HCT116 (cell line): ENCODE measurements around the gene WBP2NL. TPM values are rescaled to one million over a fixed set of nuclear protein-coding genes. Genes with fewer than 3 reads are reported as not detected.

Experiments
- ATAC-seq: fragments of 200-7000 bp; cut with Tn5 transposase; 2 replicates; pipeline ENCODE4 v1.9.1; 2020; ENCODE audit warnings: mild to moderate bottlenecking, moderate library complexity
- BruUV-seq: library from RNA; stranded (reverse); fragments of 400-500 nt; replicated peaks from 2 replicates; lab custom pipeline; 2021; lab: Mats Ljungman, UMichigan
- CTCF ChIA-PET: fragments of 300-600 bp; sonication (Branson Sonifier 250); formaldehyde crosslinking; loops from one replicate; lab custom pipeline; 2021; ENCODE audit warnings: antibody characterized with exemption; lab: Charles Lee
- POLR2A ChIA-PET: fragments of 300-600, 350-600 bp; sonication (Branson Sonifier 250); formaldehyde crosslinking; loops from one replicate; lab custom pipeline; 2021; ENCODE audit warnings: antibody characterized with exemption; lab: Charles Lee
- RAD21 ChIA-PET, 2 experiments: fragments of 300-600 bp; sonication (Branson Sonifier 250); formaldehyde crosslinking; loops; one replicate each; lab custom pipeline; 2023; ENCODE audit warnings: low total read pairs in 2 of 2; ENCODE audit not compliant: uncharacterized antibody in 2 of 2, unreplicated experiment in 2 of 2, low non-redundant PET in 1 of 2; lab: Charles Lee
- DNase-seq: peaks from one replicate; pipeline ENCODE4 v3.0.0-alpha.2; 2010; ENCODE audit warnings: low read depth, low spot score
- H2AFZ ChIP-seq: fragments of 200-600 bp; shearing (Covaris generic), sonication (generic); 2 replicates; pipeline ENCODE4 v1.6.1; 2017; ENCODE audit warnings: low read depth, mixed run types, mixed read lengths, antibody characterized with exemption, low read length; ENCODE audit not compliant: poor library complexity, severe bottlenecking
- H3K27ac ChIP-seq: 2 replicates; pipeline ENCODE4 v1.5.1; 2012; ENCODE audit warnings: low read depth, low read length
- H3K27me3 ChIP-seq: fragments of 200-600 bp; sonication (generic); 2 replicates; pipeline ENCODE4 v1.6.1; 2016; ENCODE audit warnings: mixed run types, low read length, mixed read lengths; ENCODE audit not compliant: insufficient read depth
- H3K36me3 ChIP-seq, 2 experiments: fragments of 200-500 bp in 1 of 2; fragments of 200-600 bp in 1 of 2; sonication (Bioruptor generic) in 1 of 2; sonication (generic) in 1 of 2; 2 replicates each; pipeline versions ENCODE4 v1.5.1 to v1.6.1; 2014 to 2016; ENCODE audit warnings: low read length in 2 of 2, inconsistent platforms in 1 of 2, mixed read lengths in 1 of 2, mixed run types in 1 of 2; ENCODE audit not compliant: insufficient read depth in 2 of 2, control insufficient read depth in 1 of 2
- H3K4me1 ChIP-seq, 2 experiments: fragments of 200-600 bp in 1 of 2; sonication (generic) in 1 of 2; 2 replicates each; pipeline versions ENCODE4 v1.5.1 to v1.6.1; 2012 to 2017; ENCODE audit warnings: low read length in 2 of 2, inconsistent platforms in 1 of 2, mild to moderate bottlenecking in 1 of 2, mixed read lengths in 1 of 2, mixed run types in 1 of 2, moderate library complexity in 1 of 2; ENCODE audit not compliant: insufficient read depth in 2 of 2, control insufficient read depth in 1 of 2
- H3K4me2 ChIP-seq: fragments of 200-600 bp; sonication (generic); 2 replicates; pipeline ENCODE4 v1.6.1; 2017; ENCODE audit warnings: mixed run types, low read length, mixed read lengths
- H3K4me3 ChIP-seq, 2 experiments: fragments of 200-600 bp in 1 of 2; sonication (generic) in 1 of 2; replicated peaks in 1 of 2; 2 replicates each; pipeline ENCODE4 v1.5.1; 2011 to 2016; ENCODE audit warnings: low read length in 2 of 2, control low read depth in 1 of 2, low read depth in 1 of 2, mild to moderate bottlenecking in 1 of 2, mixed read lengths in 1 of 2, mixed run types in 1 of 2
- H3K79me2 ChIP-seq: fragments of 200-600 bp; sonication (generic); 2 replicates; pipeline ENCODE4 v1.6.1; 2017; ENCODE audit warnings: mild to moderate bottlenecking, mixed run types, low read length, moderate library complexity, mixed read lengths; ENCODE audit not compliant: insufficient read depth
- H3K9ac ChIP-seq: fragments of 200-600 bp; sonication (generic); 2 replicates; pipeline ENCODE4 v1.6.1; 2016; ENCODE audit warnings: low read length, mixed read lengths
- H3K9me2 ChIP-seq: fragments of 200-600 bp; sonication (generic), shearing (Covaris generic); 2 replicates; pipeline ENCODE4 v1.6.1; 2017; ENCODE audit warnings: mixed run types, mild to moderate bottlenecking, moderate library complexity; ENCODE audit not compliant: insufficient read depth
- H3K9me3 ChIP-seq, 2 experiments: fragments of 200-500 bp in 1 of 2; fragments of 200-600 bp in 1 of 2; sonication (Bioruptor generic) in 1 of 2; sonication (generic) in 1 of 2; 2 replicates each; pipeline ENCODE4 v1.6.1; 2014 to 2017; ENCODE audit warnings: low read length in 2 of 2, mixed read lengths in 2 of 2, inconsistent platforms in 1 of 2, low read depth in 1 of 2, mild to moderate bottlenecking in 1 of 2, mixed run types in 1 of 2, moderate library complexity in 1 of 2; ENCODE audit not compliant: control insufficient read depth in 1 of 2, insufficient read depth in 1 of 2
- H4K20me1 ChIP-seq: fragments of 200-600 bp; sonication (generic), shearing (Covaris generic); 2 replicates; pipeline ENCODE4 v1.6.1; 2017; ENCODE audit warnings: mixed run types, mild to moderate bottlenecking, moderate library complexity; ENCODE audit not compliant: insufficient read depth
- CBX3 ChIP-seq: IDR thresholded peaks from 2 replicates; pipeline ENCODE4 v1.6.1; 2012; ENCODE audit warnings: low read depth
- CEBPB ChIP-seq: IDR thresholded peaks from 2 replicates; pipeline ENCODE4 v1.6.1; 2012; ENCODE audit warnings: low read depth
- ELF1 ChIP-seq: IDR thresholded peaks from 2 replicates; pipeline ENCODE4 v1.6.1; 2012; ENCODE audit warnings: low read depth, borderline replicate concordance
- EZH2 ChIP-seq: fragments of 200-600 bp; sonication (generic); IDR thresholded peaks from 2 replicates; pipeline ENCODE4 v1.6.1; 2017; ENCODE audit warnings: antibody characterized with exemption, mixed run types
- EZH2phosphoT487 ChIP-seq: fragments of 200-600 bp; IDR thresholded peaks from 2 replicates; pipeline ENCODE4 v1.6.1; 2018; ENCODE audit warnings: antibody characterized with exemption, borderline replicate concordance
- FOSL1 ChIP-seq: IDR thresholded peaks from 2 replicates; pipeline ENCODE4 v1.6.1; 2012; ENCODE audit warnings: low read depth
- JUND ChIP-seq: IDR thresholded peaks from 2 replicates; pipeline ENCODE4 v1.6.1; 2012
- POLR2A ChIP-seq: IDR thresholded peaks from 2 replicates; pipeline ENCODE4 v1.7.0; 2011; ENCODE audit warnings: borderline replicate concordance; ENCODE audit not compliant: insufficient read depth, insufficient read length; ENCODE audit errors: extremely low read depth
- RAD21 ChIP-seq: IDR thresholded peaks from 2 replicates; pipeline ENCODE4 v1.6.1; 2012; ENCODE audit warnings: low read depth, mild to moderate bottlenecking
- SP1 ChIP-seq: IDR thresholded peaks from 2 replicates; pipeline ENCODE4 v1.6.1; 2012; ENCODE audit warnings: low read depth
- SRF ChIP-seq: IDR thresholded peaks from 2 replicates; pipeline ENCODE4 v1.6.1; 2012; ENCODE audit warnings: low read depth
- TCF7L2 ChIP-seq: IDR thresholded peaks from 2 replicates; pipeline ENCODE4 v1.7.0; 2011; ENCODE audit warnings: borderline replicate concordance, inconsistent platforms; ENCODE audit not compliant: insufficient read depth, insufficient read length; ENCODE audit errors: extremely low read depth
- YY1 ChIP-seq: IDR thresholded peaks from 2 replicates; pipeline ENCODE4 v1.6.1; 2011; ENCODE audit warnings: low read length, low read depth, moderate library complexity, mild to moderate bottlenecking; ENCODE audit not compliant: insufficient replicate concordance; ENCODE audit errors: extremely low read depth
- ZFX ChIP-seq: fragments of 450-650 bp; IDR thresholded peaks from 2 replicates; pipeline ENCODE4 v1.6.1; 2017
- ZNF274 ChIP-seq: fragments of 200-500 bp; sonication (Bioruptor generic); IDR thresholded peaks from 2 replicates; pipeline ENCODE4 v1.6.1; 2014; ENCODE audit warnings: mild to moderate bottlenecking, low read depth, low read length, inconsistent platforms
- intact Hi-C: fragments of 100-400 bp; cut with micrococcal nuclease; formaldehyde crosslinking; loops from 2 replicates; pipeline ENCODE4 v1.10.0; 2022
- total RNA-seq: library from RNA; stranded (reverse); gene quantifications from one replicate; pipeline ENCODE4 v1.2.1, GENCODE V29; 2021; ENCODE audit not compliant: unreplicated experiment
- TF ChIP-seq, protein P1 (sequence below): IDR thresholded peaks from 2 replicates; pipeline ENCODE4 v1.6.1; 2011; ENCODE audit warnings: mild to moderate bottlenecking, low read length, moderate library complexity; ENCODE audit not compliant: insufficient replicate concordance; ENCODE audit errors: extremely low read depth
- TF ChIP-seq, protein P2 (sequence below): IDR thresholded peaks from 2 replicates; pipeline ENCODE4 v1.6.1; 2012; ENCODE audit warnings: low read depth
- TF ChIP-seq, protein P3 (sequence below): IDR thresholded peaks from 2 replicates; pipeline ENCODE4 v1.6.1; 2012
- TF ChIP-seq, protein P4 (sequence below): IDR thresholded peaks from 2 replicates; pipeline ENCODE4 v1.6.1; 2012
- TF ChIP-seq, protein P5 (sequence below), 3 experiments: fragments of 200-600 bp in 1 of 3; sonication (generic) in 1 of 3; IDR thresholded peaks in 2 of 3; conservative IDR thresholded peaks in 1 of 3; 2 replicates each; pipeline ENCODE4 v1.5.1; 2012 to 2017; ENCODE audit warnings: low read depth in 2 of 3, low read length in 2 of 3, antibody characterized with exemption in 1 of 3, borderline replicate concordance in 1 of 3, control low read depth in 1 of 3, mild to moderate bottlenecking in 1 of 3, mixed read lengths in 1 of 3, mixed run types in 1 of 3, moderate library complexity in 1 of 3; ENCODE audit not compliant: insufficient read depth in 1 of 3

The WBP2NL gene
- total RNA-seq, 1 experiment from 2014 or later: not detected

DNA sequence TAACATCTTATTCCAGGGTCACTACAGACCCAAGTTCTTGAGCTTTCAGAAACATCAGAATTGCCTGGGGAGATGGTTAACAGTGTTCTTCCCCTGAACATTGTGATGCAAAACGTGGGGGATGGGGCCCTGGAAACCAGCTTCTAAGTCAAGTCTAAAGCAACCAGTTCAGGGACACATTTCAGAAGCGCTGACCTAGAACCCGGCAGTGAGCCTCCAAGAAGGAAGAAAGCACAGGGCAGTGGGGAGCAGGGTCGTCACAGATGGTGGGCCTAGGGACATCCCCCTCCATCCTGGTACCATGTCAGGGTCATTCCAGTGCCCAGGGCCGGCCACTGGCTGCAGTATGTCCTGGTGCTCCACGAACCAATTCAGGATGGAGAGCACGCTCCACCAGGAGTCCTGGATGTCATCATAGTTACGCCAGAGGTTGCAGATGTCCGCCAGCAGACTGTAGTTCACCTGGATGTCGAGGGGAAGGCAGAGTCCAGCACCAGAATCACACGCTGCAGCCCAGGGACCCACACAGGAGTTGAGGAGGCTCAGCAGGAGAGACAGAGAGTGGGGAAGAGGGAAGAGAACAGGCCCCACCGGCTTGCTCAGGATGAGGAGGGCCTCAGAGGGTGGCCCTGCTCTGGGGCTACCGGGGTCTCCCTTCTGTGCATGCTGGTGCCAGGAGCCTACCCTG, 67.0 kb downstream of the WBP2NL start:
- H3K4me3 ChIP-seq: no peak overlapping the region
- no peak overlapping the region for H3K4me2 ChIP-seq
- no TSS peak for BruUV-seq
- H4K20me1 ChIP-seq: no peaks in the 10 kb centered on the region
- POLR2A ChIA-PET: no interaction called here
- no peaks in the 10 kb centered on the region for H3K79me2 ChIP-seq
- no peak for DNase-seq
- no peaks in the 10 kb centered on the region for H3K27me3 ChIP-seq
- no peaks in the 10 kb centered on the region for H3K9me3 ChIP-seq
- peaks cover 6 to 9% of the 10 kb centered on the region in 2 experiments for H3K4me1 ChIP-seq
- no peaks in the 10 kb centered on the region for H3K9me2 ChIP-seq
- H3K27ac ChIP-seq: no peak overlapping the region
- RAD21 ChIA-PET: no interaction called here
- H2AFZ ChIP-seq: no peak overlapping the region
- intact Hi-C loops: no loop called here
- H3K9ac ChIP-seq: no peak overlapping the region
- CTCF ChIA-PET: no interaction called here
- H3K36me3 ChIP-seq: peaks cover 4 to 5% of the 10 kb centered on the region in 2 experiments
- no peak for ATAC-seq
- no peak for TF ChIP-seq CBX3
- TF ChIP-seq, protein P1, sequence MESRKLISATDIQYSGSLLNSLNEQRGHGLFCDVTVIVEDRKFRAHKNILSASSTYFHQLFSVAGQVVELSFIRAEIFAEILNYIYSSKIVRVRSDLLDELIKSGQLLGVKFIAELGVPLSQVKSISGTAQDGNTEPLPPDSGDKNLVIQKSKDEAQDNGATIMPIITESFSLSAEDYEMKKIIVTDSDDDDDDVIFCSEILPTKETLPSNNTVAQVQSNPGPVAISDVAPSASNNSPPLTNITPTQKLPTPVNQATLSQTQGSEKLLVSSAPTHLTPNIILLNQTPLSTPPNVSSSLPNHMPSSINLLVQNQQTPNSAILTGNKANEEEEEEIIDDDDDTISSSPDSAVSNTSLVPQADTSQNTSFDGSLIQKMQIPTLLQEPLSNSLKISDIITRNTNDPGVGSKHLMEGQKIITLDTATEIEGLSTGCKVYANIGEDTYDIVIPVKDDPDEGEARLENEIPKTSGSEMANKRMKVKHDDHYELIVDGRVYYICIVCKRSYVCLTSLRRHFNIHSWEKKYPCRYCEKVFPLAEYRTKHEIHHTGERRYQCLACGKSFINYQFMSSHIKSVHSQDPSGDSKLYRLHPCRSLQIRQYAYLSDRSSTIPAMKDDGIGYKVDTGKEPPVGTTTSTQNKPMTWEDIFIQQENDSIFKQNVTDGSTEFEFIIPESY: no peak
- TF ChIP-seq, protein P2, sequence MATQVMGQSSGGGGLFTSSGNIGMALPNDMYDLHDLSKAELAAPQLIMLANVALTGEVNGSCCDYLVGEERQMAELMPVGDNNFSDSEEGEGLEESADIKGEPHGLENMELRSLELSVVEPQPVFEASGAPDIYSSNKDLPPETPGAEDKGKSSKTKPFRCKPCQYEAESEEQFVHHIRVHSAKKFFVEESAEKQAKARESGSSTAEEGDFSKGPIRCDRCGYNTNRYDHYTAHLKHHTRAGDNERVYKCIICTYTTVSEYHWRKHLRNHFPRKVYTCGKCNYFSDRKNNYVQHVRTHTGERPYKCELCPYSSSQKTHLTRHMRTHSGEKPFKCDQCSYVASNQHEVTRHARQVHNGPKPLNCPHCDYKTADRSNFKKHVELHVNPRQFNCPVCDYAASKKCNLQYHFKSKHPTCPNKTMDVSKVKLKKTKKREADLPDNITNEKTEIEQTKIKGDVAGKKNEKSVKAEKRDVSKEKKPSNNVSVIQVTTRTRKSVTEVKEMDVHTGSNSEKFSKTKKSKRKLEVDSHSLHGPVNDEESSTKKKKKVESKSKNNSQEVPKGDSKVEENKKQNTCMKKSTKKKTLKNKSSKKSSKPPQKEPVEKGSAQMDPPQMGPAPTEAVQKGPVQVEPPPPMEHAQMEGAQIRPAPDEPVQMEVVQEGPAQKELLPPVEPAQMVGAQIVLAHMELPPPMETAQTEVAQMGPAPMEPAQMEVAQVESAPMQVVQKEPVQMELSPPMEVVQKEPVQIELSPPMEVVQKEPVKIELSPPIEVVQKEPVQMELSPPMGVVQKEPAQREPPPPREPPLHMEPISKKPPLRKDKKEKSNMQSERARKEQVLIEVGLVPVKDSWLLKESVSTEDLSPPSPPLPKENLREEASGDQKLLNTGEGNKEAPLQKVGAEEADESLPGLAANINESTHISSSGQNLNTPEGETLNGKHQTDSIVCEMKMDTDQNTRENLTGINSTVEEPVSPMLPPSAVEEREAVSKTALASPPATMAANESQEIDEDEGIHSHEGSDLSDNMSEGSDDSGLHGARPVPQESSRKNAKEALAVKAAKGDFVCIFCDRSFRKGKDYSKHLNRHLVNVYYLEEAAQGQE: no peak
- no peak for TF ChIP-seq SRF
- TF ChIP-seq SP1: no peak
- TF ChIP-seq CEBPB: no peak
- no peak for TF ChIP-seq ZNF274
- TF ChIP-seq, protein P3, sequence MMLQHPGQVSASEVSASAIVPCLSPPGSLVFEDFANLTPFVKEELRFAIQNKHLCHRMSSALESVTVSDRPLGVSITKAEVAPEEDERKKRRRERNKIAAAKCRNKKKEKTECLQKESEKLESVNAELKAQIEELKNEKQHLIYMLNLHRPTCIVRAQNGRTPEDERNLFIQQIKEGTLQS: no peak
- TF ChIP-seq YY1: no peak
- no peak for TF ChIP-seq TCF7L2
- no peak for TF ChIP-seq JUND
- TF ChIP-seq FOSL1: no peak
- no peak for TF ChIP-seq RAD21
- TF ChIP-seq, protein P4, sequence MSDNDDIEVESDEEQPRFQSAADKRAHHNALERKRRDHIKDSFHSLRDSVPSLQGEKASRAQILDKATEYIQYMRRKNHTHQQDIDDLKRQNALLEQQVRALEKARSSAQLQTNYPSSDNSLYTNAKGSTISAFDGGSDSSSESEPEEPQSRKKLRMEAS: no peak
- no peak for TF ChIP-seq EZH2phosphoT487
- TF ChIP-seq POLR2A: no peak
- TF ChIP-seq, protein P5, sequence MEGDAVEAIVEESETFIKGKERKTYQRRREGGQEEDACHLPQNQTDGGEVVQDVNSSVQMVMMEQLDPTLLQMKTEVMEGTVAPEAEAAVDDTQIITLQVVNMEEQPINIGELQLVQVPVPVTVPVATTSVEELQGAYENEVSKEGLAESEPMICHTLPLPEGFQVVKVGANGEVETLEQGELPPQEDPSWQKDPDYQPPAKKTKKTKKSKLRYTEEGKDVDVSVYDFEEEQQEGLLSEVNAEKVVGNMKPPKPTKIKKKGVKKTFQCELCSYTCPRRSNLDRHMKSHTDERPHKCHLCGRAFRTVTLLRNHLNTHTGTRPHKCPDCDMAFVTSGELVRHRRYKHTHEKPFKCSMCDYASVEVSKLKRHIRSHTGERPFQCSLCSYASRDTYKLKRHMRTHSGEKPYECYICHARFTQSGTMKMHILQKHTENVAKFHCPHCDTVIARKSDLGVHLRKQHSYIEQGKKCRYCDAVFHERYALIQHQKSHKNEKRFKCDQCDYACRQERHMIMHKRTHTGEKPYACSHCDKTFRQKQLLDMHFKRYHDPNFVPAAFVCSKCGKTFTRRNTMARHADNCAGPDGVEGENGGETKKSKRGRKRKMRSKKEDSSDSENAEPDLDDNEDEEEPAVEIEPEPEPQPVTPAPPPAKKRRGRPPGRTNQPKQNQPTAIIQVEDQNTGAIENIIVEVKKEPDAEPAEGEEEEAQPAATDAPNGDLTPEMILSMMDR (IDR thresholded peaks at IDR 0.05 in 2 of 3, conservative IDR thresholded peaks at IDR 0.05 in 1 of 3; ENCODE audit: borderline replicate concordance in 1 of 3, insufficient read depth in 1 of 3, low read depth in 2 of 3, low read length in 2 of 3): no peak
- no peak for TF ChIP-seq ZFX
- no peak for TF ChIP-seq ELF1
- no peak for TF ChIP-seq EZH2
